HG03342 (cell line): ENCODE measurements around the gene FRS2.
"Not testable (repeated sequence)": the region's sequence is repeated elsewhere in the genome, so short reads cannot be mapped to it uniquely, and the experiment has no call there.

ENCODE experiments used
- ATAC-seq: cut with Tn5 transposase; IDR thresholded peaks from one replicate; pipeline ENCODE4 v1.9.1; 2021; ENCODE audit warnings: mild to moderate bottlenecking, moderate library complexity; ENCODE audit not compliant: unreplicated experiment

FRS2 gene

GRCh38 chr12:69470189-69471075 is at the start of gene FRS2:
TSS of gene FRS2 (plus strand) at chr12:69470388. CDS start at chr12:69569031, 98,643 bp downstream.
- peak; percentile 98 for ATAC-seq

- no peak for ATAC-seq
Observed at GRCh38 chr12:69421548-69421947, 48.6 kb upstream of the FRS2 start.

GRCh38 chr12:69423037-69423905 is 46.9 kb upstream of the FRS2 start:
- ATAC-seq: no peak

- no peak for ATAC-seq
Observed at GRCh38 chr12:69425417-69425816, 44.8 kb upstream of the FRS2 start.

GRCh38 chr12:69428351-69429073 is 41.7 kb upstream of the FRS2 start:
- no peak for ATAC-seq

- no peak for ATAC-seq
Observed at GRCh38 chr12:69430942-69431590, 39.1 kb upstream of the FRS2 start.

- no peak for ATAC-seq
Observed at GRCh38 chr12:69431591-69432222, 38.5 kb upstream of the FRS2 start.

GRCh38 chr12:69433653-69434052 is 36.5 kb upstream of the FRS2 start:
- no peak for ATAC-seq

GRCh38 chr12:69435644-69436043 is 34.5 kb upstream of the FRS2 start:
- ATAC-seq: no peak

GRCh38 chr12:69437073-69437472 is 33.1 kb upstream of the FRS2 start:
- no peak for ATAC-seq

- no peak for ATAC-seq
Observed at GRCh38 chr12:69438539-69438938, 31.6 kb upstream of the FRS2 start.

- ATAC-seq: no peak
Observed at GRCh38 chr12:69440016-69440415, 30.2 kb upstream of the FRS2 start.

- no peak for ATAC-seq
Observed at GRCh38 chr12:69440886-69441285, 29.3 kb upstream of the FRS2 start.

- ATAC-seq: no peak
Observed at GRCh38 chr12:69442894-69443293, 27.3 kb upstream of the FRS2 start.

- ATAC-seq: no peak
Observed at GRCh38 chr12:69443916-69444315, 26.3 kb upstream of the FRS2 start.

- ATAC-seq: no peak
Observed at GRCh38 chr12:69447892-69448291, 22.3 kb upstream of the FRS2 start.

GRCh38 chr12:69452598-69453132 is 17.5 kb upstream of the FRS2 start:
- not testable (repeated sequence) for ATAC-seq

- no peak for ATAC-seq
Observed at GRCh38 chr12:69456239-69456638, 13.9 kb upstream of the FRS2 start.

GRCh38 chr12:69457433-69457832 is 12.8 kb upstream of the FRS2 start:
- ATAC-seq: no peak

- ATAC-seq: no peak
Observed at GRCh38 chr12:69459477-69459876, 10.7 kb upstream of the FRS2 start.
